GM12878 (cell line): ENCODE measurements around the gene HDAC8.

ENCODE experiments used
- BRCA1 ChIP-seq: IDR thresholded peaks from 2 replicates; pipeline ENCODE4 v1.6.1; 2011; ENCODE audit warnings: low read depth, low read length, improper control_type of control experiment
- SP1 ChIP-seq: IDR thresholded peaks from one replicate; pipeline ENCODE4 v1.6.1; 2011; ENCODE audit warnings: low read depth, low read length
- SUZ12 ChIP-seq: fragments of 200-600 bp; sonication (generic); IDR thresholded peaks from one replicate; pipeline ENCODE4 v1.6.1; 2018; ENCODE audit warnings: antibody characterized with exemption, mild to moderate bottlenecking; ENCODE audit not compliant: unreplicated experiment
- ZZZ3 ChIP-seq: IDR thresholded peaks from 2 replicates; pipeline ENCODE4 v1.6.1; 2011; ENCODE audit warnings: low read depth; ENCODE audit not compliant: control insufficient read depth, insufficient read length
- TF ChIP-seq, protein P1 (sequence below), 3 experiments: IDR thresholded peaks in 2 of 3; conservative IDR thresholded peaks in 1 of 3; 2 replicates each; pipeline ENCODE4 v1.5.1; 2011; ENCODE audit warnings: low read depth in 3 of 3, low read length in 3 of 3, mild to moderate bottlenecking in 3 of 3, control low read depth in 2 of 3, moderate library complexity in 2 of 3, inconsistent platforms in 1 of 3, mixed read lengths in 1 of 3; ENCODE audit not compliant: control insufficient read depth in 2 of 3, insufficient read depth in 1 of 3; ENCODE audit errors: extremely low read depth in 1 of 3
- TF ChIP-seq, protein P2 (sequence below): fragments of 450-650 bp; IDR thresholded peaks from 2 replicates; pipeline ENCODE4 v1.6.1; 2017; ENCODE audit warnings: mild to moderate bottlenecking
- TF ChIP-seq, protein P3 (sequence below): IDR thresholded peaks from 2 replicates; pipeline ENCODE4 v1.6.1; 2011; ENCODE audit warnings: low read depth, mild to moderate bottlenecking, low read length, moderate library complexity, borderline replicate concordance; ENCODE audit errors: extremely low read depth

DNA sequence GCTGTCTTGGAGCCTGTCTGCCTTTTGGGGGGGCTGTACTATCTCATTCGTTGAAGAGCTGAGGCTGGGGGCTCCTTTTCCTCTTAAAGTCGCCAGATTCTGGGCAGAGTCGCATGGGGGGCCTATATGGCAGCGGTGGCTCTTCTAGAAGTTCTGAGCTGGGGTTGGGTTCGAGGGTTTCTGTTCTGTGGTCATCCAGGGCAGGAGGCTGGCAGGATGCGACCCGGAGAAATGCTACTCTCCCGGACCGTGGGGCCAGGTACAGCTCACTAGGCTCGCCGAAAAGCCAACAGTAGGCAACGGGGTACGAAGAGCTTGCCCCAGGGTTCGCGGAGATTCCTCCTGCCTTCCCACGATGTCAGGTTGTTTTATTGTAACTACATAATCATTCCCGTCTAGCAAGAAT lies 265.0 kb downstream of the HDAC8 start:
- TF ChIP-seq, protein P1, sequence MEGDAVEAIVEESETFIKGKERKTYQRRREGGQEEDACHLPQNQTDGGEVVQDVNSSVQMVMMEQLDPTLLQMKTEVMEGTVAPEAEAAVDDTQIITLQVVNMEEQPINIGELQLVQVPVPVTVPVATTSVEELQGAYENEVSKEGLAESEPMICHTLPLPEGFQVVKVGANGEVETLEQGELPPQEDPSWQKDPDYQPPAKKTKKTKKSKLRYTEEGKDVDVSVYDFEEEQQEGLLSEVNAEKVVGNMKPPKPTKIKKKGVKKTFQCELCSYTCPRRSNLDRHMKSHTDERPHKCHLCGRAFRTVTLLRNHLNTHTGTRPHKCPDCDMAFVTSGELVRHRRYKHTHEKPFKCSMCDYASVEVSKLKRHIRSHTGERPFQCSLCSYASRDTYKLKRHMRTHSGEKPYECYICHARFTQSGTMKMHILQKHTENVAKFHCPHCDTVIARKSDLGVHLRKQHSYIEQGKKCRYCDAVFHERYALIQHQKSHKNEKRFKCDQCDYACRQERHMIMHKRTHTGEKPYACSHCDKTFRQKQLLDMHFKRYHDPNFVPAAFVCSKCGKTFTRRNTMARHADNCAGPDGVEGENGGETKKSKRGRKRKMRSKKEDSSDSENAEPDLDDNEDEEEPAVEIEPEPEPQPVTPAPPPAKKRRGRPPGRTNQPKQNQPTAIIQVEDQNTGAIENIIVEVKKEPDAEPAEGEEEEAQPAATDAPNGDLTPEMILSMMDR (IDR thresholded peaks at IDR 0.05 in 2 of 3, conservative IDR thresholded peaks at IDR 0.05 in 1 of 3; ENCODE audit: control insufficient read depth in 2 of 3, extremely low read depth in 1 of 3, insufficient read depth in 1 of 3, low read depth in 3 of 3, low read length in 3 of 3) = no peak
- TF ChIP-seq, protein P2, sequence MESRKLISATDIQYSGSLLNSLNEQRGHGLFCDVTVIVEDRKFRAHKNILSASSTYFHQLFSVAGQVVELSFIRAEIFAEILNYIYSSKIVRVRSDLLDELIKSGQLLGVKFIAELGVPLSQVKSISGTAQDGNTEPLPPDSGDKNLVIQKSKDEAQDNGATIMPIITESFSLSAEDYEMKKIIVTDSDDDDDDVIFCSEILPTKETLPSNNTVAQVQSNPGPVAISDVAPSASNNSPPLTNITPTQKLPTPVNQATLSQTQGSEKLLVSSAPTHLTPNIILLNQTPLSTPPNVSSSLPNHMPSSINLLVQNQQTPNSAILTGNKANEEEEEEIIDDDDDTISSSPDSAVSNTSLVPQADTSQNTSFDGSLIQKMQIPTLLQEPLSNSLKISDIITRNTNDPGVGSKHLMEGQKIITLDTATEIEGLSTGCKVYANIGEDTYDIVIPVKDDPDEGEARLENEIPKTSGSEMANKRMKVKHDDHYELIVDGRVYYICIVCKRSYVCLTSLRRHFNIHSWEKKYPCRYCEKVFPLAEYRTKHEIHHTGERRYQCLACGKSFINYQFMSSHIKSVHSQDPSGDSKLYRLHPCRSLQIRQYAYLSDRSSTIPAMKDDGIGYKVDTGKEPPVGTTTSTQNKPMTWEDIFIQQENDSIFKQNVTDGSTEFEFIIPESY = no peak
- TF ChIP-seq BRCA1 (no peak), SUZ12 (no peak), ZZZ3 (no peak), SP1 (no peak)
- TF ChIP-seq, protein P3, sequence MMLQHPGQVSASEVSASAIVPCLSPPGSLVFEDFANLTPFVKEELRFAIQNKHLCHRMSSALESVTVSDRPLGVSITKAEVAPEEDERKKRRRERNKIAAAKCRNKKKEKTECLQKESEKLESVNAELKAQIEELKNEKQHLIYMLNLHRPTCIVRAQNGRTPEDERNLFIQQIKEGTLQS = no peak
